HEK293 (cell line): ENCODE measurements around the gene EDARADD.

Source experiments
- CTCF ChIA-PET: fragments of 350-600 bp; formaldehyde crosslinking; extraction: SDS; loops from one replicate; lab custom pipeline; 2021; ENCODE audit warnings: antibody characterized with exemption; lab: Yijun Ruan, JAX
- POLR2A ChIA-PET: fragments of 300-600 bp; formaldehyde crosslinking; extraction: SDS; loops from one replicate; lab custom pipeline; 2020; ENCODE audit warnings: antibody characterized with exemption, inconsistent platforms; lab: Yijun Ruan, JAX
- H3K27ac ChIP-seq: fragments of 200-500 bp; sonication (Bioruptor generic); 2 replicates; pipeline ENCODE4 v1.5.1; 2014; ENCODE audit warnings: low read depth, low read length, control low read depth, inconsistent platforms; ENCODE audit errors: extremely low read depth
- H3K36me3 ChIP-seq, 2 experiments: fragments of 200-500 bp in 1 of 2; sonication (Bioruptor generic) in 1 of 2; 1 replicate in 1 of 2; 2 replicates in 1 of 2; pipeline ENCODE4 v1.5.1; 2014 to 2017; ENCODE audit warnings: inconsistent platforms in 2 of 2, low read length in 2 of 2; ENCODE audit not compliant: control insufficient read depth in 2 of 2, insufficient read depth in 1 of 2
- H3K4me1 ChIP-seq: fragments of 200-500 bp; sonication (Bioruptor generic); 2 replicates; pipeline ENCODE4 v1.5.1; 2014; ENCODE audit warnings: mild to moderate bottlenecking, low read length, inconsistent platforms; ENCODE audit not compliant: control insufficient read depth, insufficient read depth
- H3K4me3 ChIP-seq: 2 replicates; pipeline ENCODE4 v1.5.1; 2011; ENCODE audit warnings: low read depth, mild to moderate bottlenecking, control low read depth, low read length, moderate library complexity
- H3K9me3 ChIP-seq: fragments of 200-500 bp; sonication (Bioruptor generic); 2 replicates; pipeline ENCODE4 v1.5.1; 2014; ENCODE audit warnings: low read depth, low read length, inconsistent platforms; ENCODE audit not compliant: control insufficient read depth, insufficient read depth
- ZFHX2 ChIP-seq: fragments of 450-650 bp; formaldehyde crosslinking; conservative IDR thresholded peaks from 2 replicates; pipeline ENCODE4 v1.5.1; 2016; ENCODE audit warnings: missing biosample characterization, missing genetic modification characterization
- ZNF121 ChIP-seq: fragments of 450-650 bp; formaldehyde crosslinking; IDR thresholded peaks from 2 replicates; pipeline ENCODE4 v1.5.1; 2016; ENCODE audit warnings: missing biosample characterization, missing genetic modification characterization
- ZNF37A ChIP-seq: fragments of 450-650 bp; IDR thresholded peaks from 2 replicates; pipeline ENCODE4 v1.5.1; 2018; ENCODE audit warnings: missing biosample characterization, missing genetic modification characterization
- ZNF394 ChIP-seq: fragments of 450-650 bp; formaldehyde crosslinking; IDR thresholded peaks from 2 replicates; pipeline ENCODE4 v1.5.1; 2016; ENCODE audit warnings: missing biosample characterization, missing genetic modification characterization, mild to moderate bottlenecking, moderate library complexity, borderline replicate concordance
- ZNF629 ChIP-seq: fragments of 450-650 bp; formaldehyde crosslinking; IDR thresholded peaks from 2 replicates; pipeline ENCODE4 v1.5.1; 2017; ENCODE audit warnings: missing biosample characterization, missing genetic modification characterization
- TF ChIP-seq, protein P1 (sequence below): fragments of 450-650 bp; formaldehyde crosslinking; IDR thresholded peaks from 2 replicates; pipeline ENCODE4 v1.5.1; 2016; ENCODE audit warnings: missing biosample characterization, missing genetic modification characterization
- TF ChIP-seq, protein P2 (sequence below): fragments of 450-650 bp; formaldehyde crosslinking; IDR thresholded peaks from 2 replicates; pipeline ENCODE4 v1.5.1; 2016; ENCODE audit warnings: missing biosample characterization, missing genetic modification characterization, borderline replicate concordance
- TF ChIP-seq, protein P3 (sequence below): fragments of 450-650 bp; formaldehyde crosslinking; IDR thresholded peaks from 2 replicates; pipeline ENCODE4 v1.5.1; 2016; ENCODE audit warnings: missing biosample characterization, missing genetic modification characterization
- TF ChIP-seq, protein P4 (sequence below): fragments of 450-650 bp; formaldehyde crosslinking; conservative IDR thresholded peaks from 2 replicates; pipeline ENCODE4 v1.5.1; 2016; ENCODE audit warnings: low read depth, missing biosample characterization, missing genetic modification characterization

The EDARADD gene

DNA sequence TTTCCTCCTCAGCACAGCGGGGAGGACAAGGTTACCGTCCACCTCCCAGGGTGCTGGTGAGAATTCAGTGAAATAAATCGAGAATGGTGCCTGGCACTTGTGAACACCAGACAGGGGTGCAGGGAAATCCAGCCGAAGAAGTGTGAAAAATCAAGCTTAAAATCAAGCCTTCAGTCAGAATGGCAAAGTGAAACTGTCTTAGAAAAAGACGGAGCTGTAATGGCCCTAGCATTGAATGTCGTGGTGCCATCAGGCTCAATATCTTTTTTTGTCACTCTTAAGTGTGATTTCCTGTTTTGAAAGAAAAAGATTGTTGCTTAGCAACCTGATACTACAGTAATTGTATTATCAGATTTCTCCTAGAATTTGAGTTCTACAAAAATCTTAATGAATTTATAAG is 22.1 kb downstream of the EDARADD start:
- TF ChIP-seq, protein P1, sequence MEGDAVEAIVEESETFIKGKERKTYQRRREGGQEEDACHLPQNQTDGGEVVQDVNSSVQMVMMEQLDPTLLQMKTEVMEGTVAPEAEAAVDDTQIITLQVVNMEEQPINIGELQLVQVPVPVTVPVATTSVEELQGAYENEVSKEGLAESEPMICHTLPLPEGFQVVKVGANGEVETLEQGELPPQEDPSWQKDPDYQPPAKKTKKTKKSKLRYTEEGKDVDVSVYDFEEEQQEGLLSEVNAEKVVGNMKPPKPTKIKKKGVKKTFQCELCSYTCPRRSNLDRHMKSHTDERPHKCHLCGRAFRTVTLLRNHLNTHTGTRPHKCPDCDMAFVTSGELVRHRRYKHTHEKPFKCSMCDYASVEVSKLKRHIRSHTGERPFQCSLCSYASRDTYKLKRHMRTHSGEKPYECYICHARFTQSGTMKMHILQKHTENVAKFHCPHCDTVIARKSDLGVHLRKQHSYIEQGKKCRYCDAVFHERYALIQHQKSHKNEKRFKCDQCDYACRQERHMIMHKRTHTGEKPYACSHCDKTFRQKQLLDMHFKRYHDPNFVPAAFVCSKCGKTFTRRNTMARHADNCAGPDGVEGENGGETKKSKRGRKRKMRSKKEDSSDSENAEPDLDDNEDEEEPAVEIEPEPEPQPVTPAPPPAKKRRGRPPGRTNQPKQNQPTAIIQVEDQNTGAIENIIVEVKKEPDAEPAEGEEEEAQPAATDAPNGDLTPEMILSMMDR (tag by site-specific recombination) = no peak
- TF ChIP-seq ZFHX2 (tag by site-specific recombination) = no peak
- TF ChIP-seq, protein P2, sequence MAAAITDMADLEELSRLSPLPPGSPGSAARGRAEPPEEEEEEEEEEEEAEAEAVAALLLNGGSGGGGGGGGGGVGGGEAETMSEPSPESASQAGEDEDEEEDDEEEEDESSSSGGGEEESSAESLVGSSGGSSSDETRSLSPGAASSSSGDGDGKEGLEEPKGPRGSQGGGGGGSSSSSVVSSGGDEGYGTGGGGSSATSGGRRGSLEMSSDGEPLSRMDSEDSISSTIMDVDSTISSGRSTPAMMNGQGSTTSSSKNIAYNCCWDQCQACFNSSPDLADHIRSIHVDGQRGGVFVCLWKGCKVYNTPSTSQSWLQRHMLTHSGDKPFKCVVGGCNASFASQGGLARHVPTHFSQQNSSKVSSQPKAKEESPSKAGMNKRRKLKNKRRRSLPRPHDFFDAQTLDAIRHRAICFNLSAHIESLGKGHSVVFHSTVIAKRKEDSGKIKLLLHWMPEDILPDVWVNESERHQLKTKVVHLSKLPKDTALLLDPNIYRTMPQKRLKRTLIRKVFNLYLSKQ (tag by site-specific recombination) = no peak
- no peak for TF ChIP-seq ZNF629 (tag by site-specific recombination)
- Histone ChIP-seq H3K27ac (no peak overlapping the region), H3K4me1 (no peaks in the 10 kb centered on the region), H3K36me3 (peaks cover 4 to 9% of the 10 kb centered on the region in 2 experiments; a peak in 2 of 3 replicates), H3K9me3 (no peaks in the 10 kb centered on the region), H3K4me3 (no peak overlapping the region)
- POLR2A ChIA-PET = interaction anchor here (1.3 kb wide), 1 partner anchor 21 kb away, joined by 3 read pairs; no protein-coding TSS in a partner anchor
- CTCF ChIA-PET = no interaction called here

DNA sequence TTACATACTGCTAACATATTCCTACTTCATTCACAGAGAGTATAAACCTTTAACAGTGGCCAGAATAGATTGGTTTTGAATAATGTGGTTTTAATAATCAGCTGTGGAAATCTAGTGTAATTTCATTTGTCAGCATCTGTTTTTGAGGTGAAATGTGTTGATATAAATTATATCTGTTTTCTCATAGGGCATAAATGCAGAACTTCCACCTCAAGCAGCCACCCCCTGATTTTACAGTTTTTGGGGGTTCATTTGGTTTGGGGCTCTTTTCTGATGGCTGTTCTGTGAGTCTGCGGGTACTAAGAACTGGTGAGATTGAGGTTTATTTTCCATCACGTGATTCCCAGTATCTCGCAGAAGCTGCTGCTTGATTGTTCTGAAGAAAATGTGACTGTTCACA is 23.2 kb downstream of the EDARADD start:
- no peak overlapping the region for H3K27ac ChIP-seq
- peaks cover 4 to 9% of the 10 kb centered on the region in 2 experiments; a peak in 2 of 3 replicates for H3K36me3 ChIP-seq
- H3K4me1 ChIP-seq = no peaks in the 10 kb centered on the region
- ChIA-PET POLR2A (interaction anchor here (1.3 kb wide), 1 partner anchor 22 kb away, joined by 3 read pairs; no protein-coding TSS in a partner anchor), CTCF (interaction anchor here (1.0 kb wide), 1 partner anchor 34 kb away, joined by 3 read pairs; no protein-coding TSS in a partner anchor)
- H3K4me3 ChIP-seq = no peak overlapping the region
- H3K9me3 ChIP-seq = no peaks in the 10 kb centered on the region
- TF ChIP-seq, protein P3, sequence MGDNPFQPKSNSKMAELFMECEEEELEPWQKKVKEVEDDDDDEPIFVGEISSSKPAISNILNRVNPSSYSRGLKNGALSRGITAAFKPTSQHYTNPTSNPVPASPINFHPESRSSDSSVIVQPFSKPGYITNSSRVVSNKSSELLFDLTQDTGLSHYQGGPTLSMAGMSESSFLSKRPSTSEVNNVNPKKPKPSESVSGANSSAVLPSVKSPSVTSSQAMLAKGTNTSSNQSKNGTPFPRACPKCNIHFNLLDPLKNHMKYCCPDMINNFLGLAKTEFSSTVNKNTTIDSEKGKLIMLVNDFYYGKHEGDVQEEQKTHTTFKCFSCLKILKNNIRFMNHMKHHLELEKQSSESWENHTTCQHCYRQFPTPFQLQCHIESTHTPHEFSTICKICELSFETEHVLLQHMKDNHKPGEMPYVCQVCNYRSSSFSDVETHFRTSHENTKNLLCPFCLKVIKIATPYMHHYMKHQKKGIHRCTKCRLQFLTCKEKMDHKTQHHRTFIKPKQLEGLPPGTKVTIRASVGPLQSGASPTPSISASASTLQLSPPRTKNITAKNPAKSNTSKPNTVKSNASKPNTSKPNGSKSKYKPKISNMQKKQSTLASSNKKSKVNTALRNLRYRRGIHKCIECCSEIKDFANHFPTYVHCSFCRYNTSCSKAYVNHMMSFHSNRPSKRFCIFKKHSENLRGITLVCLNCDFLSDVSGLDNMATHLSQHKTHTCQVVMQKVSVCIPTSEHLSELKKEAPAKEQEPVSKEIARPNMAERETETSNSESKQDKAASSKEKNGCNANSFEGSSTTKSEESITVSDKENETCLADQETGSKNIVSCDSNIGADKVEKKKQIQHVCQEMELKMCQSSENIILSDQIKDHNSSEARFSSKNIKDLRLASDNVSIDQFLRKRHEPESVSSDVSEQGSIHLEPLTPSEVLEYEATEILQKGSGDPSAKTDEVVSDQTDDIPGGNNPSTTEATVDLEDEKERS = no peak
- TF ChIP-seq ZNF37A (tag by site-specific recombination) (no peak), ZNF394 (no peak), ZNF121 (tag by site-specific recombination) (no peak)
- TF ChIP-seq, protein P4, sequence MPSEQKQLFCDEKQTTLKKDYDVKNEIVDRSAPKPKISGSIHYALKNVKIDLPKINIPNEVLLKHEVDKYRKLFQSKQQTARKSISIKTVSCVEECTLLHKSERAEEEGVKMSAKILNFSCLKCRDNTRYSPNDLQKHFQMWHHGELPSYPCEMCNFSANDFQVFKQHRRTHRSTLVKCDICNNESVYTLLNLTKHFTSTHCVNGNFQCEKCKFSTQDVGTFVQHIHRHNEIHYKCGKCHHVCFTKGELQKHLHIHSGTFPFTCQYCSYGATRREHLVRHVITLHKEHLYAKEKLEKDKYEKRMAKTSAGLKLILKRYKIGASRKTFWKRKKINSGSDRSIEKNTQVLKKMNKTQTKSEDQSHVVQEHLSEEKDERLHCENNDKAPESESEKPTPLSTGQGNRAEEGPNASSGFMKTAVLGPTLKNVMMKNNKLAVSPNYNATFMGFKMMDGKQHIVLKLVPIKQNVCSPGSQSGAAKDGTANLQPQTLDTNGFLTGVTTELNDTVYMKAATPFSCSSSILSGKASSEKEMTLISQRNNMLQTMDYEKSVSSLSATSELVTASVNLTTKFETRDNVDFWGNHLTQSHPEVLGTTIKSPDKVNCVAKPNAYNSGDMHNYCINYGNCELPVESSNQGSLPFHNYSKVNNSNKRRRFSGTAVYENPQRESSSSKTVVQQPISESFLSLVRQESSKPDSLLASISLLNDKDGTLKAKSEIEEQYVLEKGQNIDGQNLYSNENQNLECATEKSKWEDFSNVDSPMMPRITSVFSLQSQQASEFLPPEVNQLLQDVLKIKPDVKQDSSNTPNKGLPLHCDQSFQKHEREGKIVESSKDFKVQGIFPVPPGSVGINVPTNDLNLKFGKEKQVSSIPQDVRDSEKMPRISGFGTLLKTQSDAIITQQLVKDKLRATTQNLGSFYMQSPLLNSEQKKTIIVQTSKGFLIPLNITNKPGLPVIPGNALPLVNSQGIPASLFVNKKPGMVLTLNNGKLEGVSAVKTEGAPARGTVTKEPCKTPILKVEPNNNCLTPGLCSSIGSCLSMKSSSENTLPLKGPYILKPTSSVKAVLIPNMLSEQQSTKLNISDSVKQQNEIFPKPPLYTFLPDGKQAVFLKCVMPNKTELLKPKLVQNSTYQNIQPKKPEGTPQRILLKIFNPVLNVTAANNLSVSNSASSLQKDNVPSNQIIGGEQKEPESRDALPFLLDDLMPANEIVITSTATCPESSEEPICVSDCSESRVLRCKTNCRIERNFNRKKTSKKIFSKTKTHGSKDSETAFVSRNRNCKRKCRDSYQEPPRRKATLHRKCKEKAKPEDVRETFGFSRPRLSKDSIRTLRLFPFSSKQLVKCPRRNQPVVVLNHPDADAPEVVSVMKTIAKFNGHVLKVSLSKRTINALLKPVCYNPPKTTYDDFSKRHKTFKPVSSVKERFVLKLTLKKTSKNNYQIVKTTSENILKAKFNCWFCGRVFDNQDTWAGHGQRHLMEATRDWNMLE (tag by site-specific recombination) = no peak
